Measurements from ENCODE around the gene ETV5.

ETV5 gene

GRCh38 chr3:186097663-186098451, 11.0 kb downstream of the ETV5 start:
- H3K9me3 ChIP-seq (ENCODE audit: control insufficient read depth in 5 of 5, low read length in 5 of 5) = no peaks in the 10 kb centered on the region
- no peak overlapping the region for H3K27ac ChIP-seq (ENCODE audit: low read depth, low read length)
- H3K27me3 ChIP-seq (ENCODE audit: control insufficient read depth in 5 of 5, insufficient read depth in 4 of 5, low read length in 5 of 5) = no peaks in the 10 kb centered on the region
- H3K4me1 ChIP-seq (ENCODE audit: control insufficient read depth in 5 of 5, insufficient read depth in 5 of 5, low read length in 5 of 5) = peaks cover 5 to 34% (median 21%) of the 10 kb centered on the region in 5 donors
- peak overlapping the region; percentile 46 to 83 (median 62) for H3K4me3 ChIP-seq (ENCODE audit: low read depth in 1 of 5, low read length in 5 of 5)
- peak overlapping the region in 1 of 5 donors; percentile 64 for H3K9ac ChIP-seq (ENCODE audit: low read length in 5 of 5)
- H3K36me3 ChIP-seq (ENCODE audit: control insufficient read depth in 5 of 5, insufficient read depth in 5 of 5, low read length in 5 of 5) = peaks cover 0 to 2% (median 0%) of the 10 kb centered on the region in 5 donors

DNA sequence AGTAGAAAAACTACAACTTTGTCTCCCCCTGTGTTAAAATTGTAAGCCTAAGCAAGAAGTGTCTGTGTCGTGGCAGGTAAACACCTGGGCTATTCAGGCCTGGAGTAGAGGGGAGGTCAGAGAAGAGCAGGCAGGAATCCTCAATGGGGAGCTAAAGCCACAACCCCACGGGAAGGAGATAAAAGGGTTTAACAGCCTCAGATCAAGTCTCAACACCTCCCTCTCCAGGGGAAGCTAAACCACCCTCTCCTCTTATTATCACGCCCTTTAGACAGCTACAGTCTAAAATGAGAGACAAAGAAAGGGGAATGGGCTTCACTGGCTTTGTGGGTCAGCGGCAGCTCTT, 11.6 kb downstream of the ETV5 start:
- no peaks in the 10 kb centered on the region for H3K9me3 ChIP-seq (ENCODE audit: control insufficient read depth in 5 of 5, low read length in 5 of 5)
- peak overlapping the region in 4 of 5 donors; percentile 46 to 83 (median 64) for H3K4me3 ChIP-seq (ENCODE audit: low read depth in 1 of 5, low read length in 5 of 5)
- H3K27me3 ChIP-seq (ENCODE audit: control insufficient read depth in 5 of 5, insufficient read depth in 4 of 5, low read length in 5 of 5) = no peaks in the 10 kb centered on the region
- no peak overlapping the region for H3K9ac ChIP-seq (ENCODE audit: low read length in 5 of 5)
- peaks cover 0 to 2% (median 0%) of the 10 kb centered on the region in 5 donors for H3K36me3 ChIP-seq (ENCODE audit: control insufficient read depth in 5 of 5, insufficient read depth in 5 of 5, low read length in 5 of 5)
- H3K27ac ChIP-seq (ENCODE audit: low read depth, low read length) = no peak overlapping the region
- peaks cover 5 to 36% (median 21%) of the 10 kb centered on the region in 5 donors for H3K4me1 ChIP-seq (ENCODE audit: control insufficient read depth in 5 of 5, insufficient read depth in 5 of 5, low read length in 5 of 5)

DNA sequence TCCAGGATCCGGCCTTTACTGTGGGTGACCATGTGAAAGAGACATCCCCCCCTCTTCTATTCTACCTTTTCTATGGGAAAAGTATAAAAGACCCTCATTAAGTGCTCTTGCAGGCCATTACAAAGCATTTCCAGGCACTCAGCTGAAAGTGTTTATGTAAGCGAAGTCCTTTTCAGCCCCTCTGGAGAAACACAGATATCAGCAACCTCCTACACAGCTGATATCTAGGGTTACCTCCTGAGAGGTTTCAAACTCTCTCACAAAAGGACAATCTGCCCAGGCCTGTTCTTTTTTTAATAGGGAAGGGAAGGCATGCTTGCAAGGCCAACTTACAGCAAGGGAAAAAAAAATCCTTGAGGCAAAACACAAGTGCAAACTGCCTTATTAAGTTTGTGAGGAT, 12.6 kb downstream of the ETV5 start:
- H3K27ac ChIP-seq (ENCODE audit: low read depth, low read length) = no peak overlapping the region
- no peaks in the 10 kb centered on the region for H3K27me3 ChIP-seq (ENCODE audit: control insufficient read depth in 5 of 5, insufficient read depth in 4 of 5, low read length in 5 of 5)
- no peak overlapping the region for H3K4me3 ChIP-seq (ENCODE audit: low read depth in 1 of 5, low read length in 5 of 5)
- H3K9ac ChIP-seq (ENCODE audit: low read length in 5 of 5) = no peak overlapping the region
- peaks cover 5 to 36% (median 21%) of the 10 kb centered on the region in 5 donors for H3K4me1 ChIP-seq (ENCODE audit: control insufficient read depth in 5 of 5, insufficient read depth in 5 of 5, low read length in 5 of 5)
- peaks cover 0 to 2% (median 0%) of the 10 kb centered on the region in 5 donors for H3K36me3 ChIP-seq (ENCODE audit: control insufficient read depth in 5 of 5, insufficient read depth in 5 of 5, low read length in 5 of 5)
- no peaks in the 10 kb centered on the region for H3K9me3 ChIP-seq (ENCODE audit: control insufficient read depth in 5 of 5, low read length in 5 of 5)

GRCh38 chr3:186095561-186096081, 13.3 kb downstream of the ETV5 start:
- H3K4me3 ChIP-seq (ENCODE audit: low read depth in 1 of 5, low read length in 5 of 5) = peak overlapping the region in 1 of 5 donors; percentile 31
- H3K27me3 ChIP-seq (ENCODE audit: control insufficient read depth in 5 of 5, insufficient read depth in 4 of 5, low read length in 5 of 5) = no peaks in the 10 kb centered on the region
- peaks cover 5 to 36% (median 21%) of the 10 kb centered on the region in 5 donors for H3K4me1 ChIP-seq (ENCODE audit: control insufficient read depth in 5 of 5, insufficient read depth in 5 of 5, low read length in 5 of 5)
- H3K9ac ChIP-seq (ENCODE audit: low read length in 5 of 5) = no peak overlapping the region
- H3K9me3 ChIP-seq (ENCODE audit: control insufficient read depth in 5 of 5, low read length in 5 of 5) = no peaks in the 10 kb centered on the region
- H3K27ac ChIP-seq (ENCODE audit: low read depth, low read length) = no peak overlapping the region
- peaks cover 0 to 2% (median 0%) of the 10 kb centered on the region in 5 donors for H3K36me3 ChIP-seq (ENCODE audit: control insufficient read depth in 5 of 5, insufficient read depth in 5 of 5, low read length in 5 of 5)

DNA sequence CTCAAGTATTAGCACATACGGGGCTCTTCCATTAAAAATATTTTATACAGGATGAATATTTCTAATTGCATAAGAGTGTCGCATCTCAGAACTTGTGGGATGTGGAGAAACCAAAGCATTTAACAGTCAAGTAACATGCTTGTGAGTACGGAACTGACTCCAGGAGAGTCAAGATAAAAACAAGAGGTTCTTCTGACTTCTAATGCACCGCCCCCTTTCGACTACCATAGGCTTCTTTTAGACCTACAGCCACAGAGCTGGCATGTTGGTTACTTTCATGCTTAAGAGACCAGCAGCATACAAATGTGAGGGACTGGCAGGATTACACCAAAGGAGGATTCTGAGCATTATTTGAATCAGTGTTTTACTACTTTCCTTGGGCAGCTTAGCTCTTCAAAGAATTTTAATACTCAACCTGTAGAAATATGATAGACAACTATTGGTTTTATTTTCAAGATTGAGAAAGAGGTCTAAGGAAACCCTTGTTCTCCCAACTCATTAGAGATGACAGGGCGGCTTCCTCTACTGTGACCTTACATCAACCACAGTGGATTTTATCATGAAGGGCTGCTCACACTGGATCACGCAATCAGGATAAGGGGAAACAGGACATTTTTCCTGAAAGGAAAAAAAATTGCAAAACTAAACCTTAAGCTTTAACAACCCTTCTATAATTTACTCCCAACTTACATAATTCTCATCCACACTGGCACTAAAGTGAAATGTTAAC, 14.0 kb downstream of the ETV5 start:
- Histone ChIP-seq H3K9me3 (ENCODE audit: control insufficient read depth in 5 of 5, low read length in 5 of 5) (no peaks in the 10 kb centered on the region), H3K27me3 (ENCODE audit: control insufficient read depth in 5 of 5, insufficient read depth in 4 of 5, low read length in 5 of 5) (no peaks in the 10 kb centered on the region), H3K4me1 (ENCODE audit: control insufficient read depth in 5 of 5, insufficient read depth in 5 of 5, low read length in 5 of 5) (peaks cover 5 to 36% (median 21%) of the 10 kb centered on the region in 5 donors), H3K4me3 (ENCODE audit: low read depth in 1 of 5, low read length in 5 of 5) (no peak overlapping the region), H3K27ac (ENCODE audit: low read depth, low read length) (no peak overlapping the region), H3K9ac (ENCODE audit: low read length in 5 of 5) (no peak overlapping the region), H3K36me3 (ENCODE audit: control insufficient read depth in 5 of 5, insufficient read depth in 5 of 5, low read length in 5 of 5) (peaks cover 0 to 1% (median 0%) of the 10 kb centered on the region in 5 donors)

DNA sequence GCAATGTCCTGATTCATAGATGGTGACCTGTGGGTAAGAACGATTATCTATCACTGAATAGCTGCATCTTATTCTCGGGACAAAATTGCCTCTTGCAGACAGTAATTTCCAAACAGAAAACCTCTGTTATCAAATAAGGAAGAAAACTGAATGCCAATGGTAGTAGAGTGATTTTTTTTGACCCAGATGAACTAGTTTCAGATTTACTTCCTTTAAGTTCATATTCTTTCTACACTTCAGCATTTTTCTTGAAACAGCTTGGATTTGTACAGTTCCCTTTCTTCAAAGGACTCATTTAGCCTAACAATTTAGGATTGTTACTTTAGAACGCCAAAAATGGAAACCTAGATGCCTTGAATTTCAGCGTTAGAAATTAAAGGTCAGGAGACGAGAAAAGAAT, 14.6 kb downstream of the ETV5 start:
- Histone ChIP-seq H3K4me1 (ENCODE audit: control insufficient read depth in 5 of 5, insufficient read depth in 5 of 5, low read length in 5 of 5) (peaks cover 5 to 36% (median 21%) of the 10 kb centered on the region in 5 donors), H3K36me3 (ENCODE audit: control insufficient read depth in 5 of 5, insufficient read depth in 5 of 5, low read length in 5 of 5) (no peaks in the 10 kb centered on the region), H3K9me3 (ENCODE audit: control insufficient read depth in 5 of 5, low read length in 5 of 5) (no peaks in the 10 kb centered on the region), H3K27me3 (ENCODE audit: control insufficient read depth in 5 of 5, insufficient read depth in 4 of 5, low read length in 5 of 5) (no peaks in the 10 kb centered on the region), H3K27ac (ENCODE audit: low read depth, low read length) (no peak overlapping the region), H3K9ac (ENCODE audit: low read length in 5 of 5) (no peak overlapping the region), H3K4me3 (ENCODE audit: low read depth in 1 of 5, low read length in 5 of 5) (no peak overlapping the region)

GRCh38 chr3:186093271-186093900, 15.5 kb downstream of the ETV5 start:
- no peaks in the 10 kb centered on the region for H3K9me3 ChIP-seq (ENCODE audit: control insufficient read depth in 5 of 5, low read length in 5 of 5)
- H3K27me3 ChIP-seq (ENCODE audit: control insufficient read depth in 5 of 5, insufficient read depth in 4 of 5, low read length in 5 of 5) = no peaks in the 10 kb centered on the region
- no peak overlapping the region for H3K9ac ChIP-seq (ENCODE audit: low read length in 5 of 5)
- no peak overlapping the region for H3K27ac ChIP-seq (ENCODE audit: low read depth, low read length)
- H3K4me1 ChIP-seq (ENCODE audit: control insufficient read depth in 5 of 5, insufficient read depth in 5 of 5, low read length in 5 of 5) = peaks cover 5 to 33% (median 20%) of the 10 kb centered on the region in 5 donors
- H3K4me3 ChIP-seq (ENCODE audit: low read depth in 1 of 5, low read length in 5 of 5) = no peak overlapping the region
- peaks cover 0 to under 1% (median 0%) of the 10 kb centered on the region in 5 donors for H3K36me3 ChIP-seq (ENCODE audit: control insufficient read depth in 5 of 5, insufficient read depth in 5 of 5, low read length in 5 of 5)

GRCh38 chr3:186092360-186093070, 16.4 kb downstream of the ETV5 start:
- Histone ChIP-seq H3K27ac (ENCODE audit: low read depth, low read length) (no peak overlapping the region), H3K9ac (ENCODE audit: low read length in 5 of 5) (no peak overlapping the region), H3K27me3 (ENCODE audit: control insufficient read depth in 5 of 5, insufficient read depth in 4 of 5, low read length in 5 of 5) (no peaks in the 10 kb centered on the region), H3K4me3 (ENCODE audit: low read depth in 1 of 5, low read length in 5 of 5) (no peak overlapping the region), H3K4me1 (ENCODE audit: control insufficient read depth in 5 of 5, insufficient read depth in 5 of 5, low read length in 5 of 5) (peaks cover 3 to 24% (median 11%) of the 10 kb centered on the region in 5 donors), H3K9me3 (ENCODE audit: control insufficient read depth in 5 of 5, low read length in 5 of 5) (no peaks in the 10 kb centered on the region), H3K36me3 (ENCODE audit: control insufficient read depth in 5 of 5, insufficient read depth in 5 of 5, low read length in 5 of 5) (peaks cover 0 to 5% (median 0%) of the 10 kb centered on the region in 5 donors)

- Histone ChIP-seq H3K36me3 (ENCODE audit: control insufficient read depth in 5 of 5, insufficient read depth in 5 of 5, low read length in 5 of 5) (peaks cover 0 to 5% (median 0%) of the 10 kb centered on the region in 5 donors), H3K9ac (ENCODE audit: low read length in 5 of 5) (no peak overlapping the region), H3K4me1 (ENCODE audit: control insufficient read depth in 5 of 5, insufficient read depth in 5 of 5, low read length in 5 of 5) (peaks cover 0 to 14% (median 0%) of the 10 kb centered on the region in 5 donors), H3K4me3 (ENCODE audit: low read depth in 1 of 5, low read length in 5 of 5) (no peak overlapping the region), H3K9me3 (ENCODE audit: control insufficient read depth in 5 of 5, low read length in 5 of 5) (no peaks in the 10 kb centered on the region), H3K27me3 (ENCODE audit: control insufficient read depth in 5 of 5, insufficient read depth in 4 of 5, low read length in 5 of 5) (no peaks in the 10 kb centered on the region), H3K27ac (ENCODE audit: low read depth, low read length) (no peak overlapping the region)
Observed at GRCh38 chr3:186090901-186091300, 18.0 kb downstream of the ETV5 start.

All from subcutaneous abdominal adipose tissue (tissue), 5 donors.